ENCODE results near the gene DYNC1H1. TPM values are rescaled to one million over a fixed set of nuclear protein-coding genes. Genes with fewer than 3 reads are reported as not detected.
"Not testable (repeated sequence)": the region's sequence is repeated elsewhere in the genome, so short reads cannot be mapped to it uniquely, and the experiment has no call there.

The DYNC1H1 gene
- total RNA-seq, 6 experiments from 2014 or later, result 116 to 261 (median 161) TPM

DNA sequence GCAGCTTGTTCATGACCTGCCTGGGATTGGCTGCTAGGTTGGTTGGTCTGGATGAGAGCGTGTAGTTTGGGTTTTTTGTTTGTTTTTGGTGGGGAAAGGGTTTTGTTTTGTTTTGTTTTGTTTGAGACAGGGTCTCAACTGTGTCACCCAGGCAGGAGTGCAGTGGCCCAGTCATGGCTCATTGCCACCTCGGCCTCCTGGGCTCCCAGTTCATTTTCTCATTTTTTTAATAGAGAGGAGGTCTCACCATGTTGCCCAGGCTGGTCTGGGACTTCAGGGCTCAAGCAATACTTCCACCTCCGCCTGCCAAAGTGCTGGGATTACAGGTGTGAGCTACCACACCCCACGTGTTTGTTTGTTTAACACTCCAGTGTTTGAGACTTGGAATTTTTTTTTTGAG, 3.8 kb downstream of the DYNC1H1 start:
- ATAC-seq (no peak), DNase-seq (peak in 1 of 3 donors; percentile 22)
- 68% methylated on average over 4 of the region's 4 CpGs for WGBS (ENCODE audit: insufficient coverage, low coverage, low lambda C conversion rate, missing lambda C conversion rate)
- Histone ChIP-seq H3K27ac (no peak overlapping the region), H3K27me3 (no peaks in the 10 kb centered on the region), H3K4me3 (no peak overlapping the region), H3K4me1 (peaks cover 0 to 52% (median 11%) of the 10 kb centered on the region in 4 donors), H3K36me3 (no peaks in the 10 kb centered on the region), H3K9me3 (no peaks in the 10 kb centered on the region)
- intact Hi-C loops (cut with DNase I), result no loop called here
- no peak for TF ChIP-seq POLR2A (IDR thresholded peaks at IDR 0.05)
- TF ChIP-seq, protein P1, sequence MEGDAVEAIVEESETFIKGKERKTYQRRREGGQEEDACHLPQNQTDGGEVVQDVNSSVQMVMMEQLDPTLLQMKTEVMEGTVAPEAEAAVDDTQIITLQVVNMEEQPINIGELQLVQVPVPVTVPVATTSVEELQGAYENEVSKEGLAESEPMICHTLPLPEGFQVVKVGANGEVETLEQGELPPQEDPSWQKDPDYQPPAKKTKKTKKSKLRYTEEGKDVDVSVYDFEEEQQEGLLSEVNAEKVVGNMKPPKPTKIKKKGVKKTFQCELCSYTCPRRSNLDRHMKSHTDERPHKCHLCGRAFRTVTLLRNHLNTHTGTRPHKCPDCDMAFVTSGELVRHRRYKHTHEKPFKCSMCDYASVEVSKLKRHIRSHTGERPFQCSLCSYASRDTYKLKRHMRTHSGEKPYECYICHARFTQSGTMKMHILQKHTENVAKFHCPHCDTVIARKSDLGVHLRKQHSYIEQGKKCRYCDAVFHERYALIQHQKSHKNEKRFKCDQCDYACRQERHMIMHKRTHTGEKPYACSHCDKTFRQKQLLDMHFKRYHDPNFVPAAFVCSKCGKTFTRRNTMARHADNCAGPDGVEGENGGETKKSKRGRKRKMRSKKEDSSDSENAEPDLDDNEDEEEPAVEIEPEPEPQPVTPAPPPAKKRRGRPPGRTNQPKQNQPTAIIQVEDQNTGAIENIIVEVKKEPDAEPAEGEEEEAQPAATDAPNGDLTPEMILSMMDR (IDR thresholded peaks at IDR 0.05), result no peak

GRCh38 chr14:101969481-101969880, 5.1 kb downstream of the DYNC1H1 start:
- Histone ChIP-seq H3K4me3 (no peak overlapping the region), H3K27me3 (no peaks in the 10 kb centered on the region), H3K27ac (peak overlapping the region in 1 of 3 donors; percentile 7), H3K36me3 (no peaks in the 10 kb centered on the region), H3K4me1 (peaks cover 0 to 52% (median 11%) of the 10 kb centered on the region in 4 donors), H3K9me3 (no peaks in the 10 kb centered on the region)
- intact Hi-C loops (cut with DNase I), result no loop called here
- no peak for TF ChIP-seq POLR2A (IDR thresholded peaks at IDR 0.05)
- TF ChIP-seq, protein P1 (IDR thresholded peaks at IDR 0.05), result no peak
- no peak for DNase-seq
- ATAC-seq, result no peak
- 73% methylated on average over 6 of the region's 9 CpGs for WGBS (ENCODE audit: insufficient coverage, low coverage, low lambda C conversion rate, missing lambda C conversion rate)

DNA sequence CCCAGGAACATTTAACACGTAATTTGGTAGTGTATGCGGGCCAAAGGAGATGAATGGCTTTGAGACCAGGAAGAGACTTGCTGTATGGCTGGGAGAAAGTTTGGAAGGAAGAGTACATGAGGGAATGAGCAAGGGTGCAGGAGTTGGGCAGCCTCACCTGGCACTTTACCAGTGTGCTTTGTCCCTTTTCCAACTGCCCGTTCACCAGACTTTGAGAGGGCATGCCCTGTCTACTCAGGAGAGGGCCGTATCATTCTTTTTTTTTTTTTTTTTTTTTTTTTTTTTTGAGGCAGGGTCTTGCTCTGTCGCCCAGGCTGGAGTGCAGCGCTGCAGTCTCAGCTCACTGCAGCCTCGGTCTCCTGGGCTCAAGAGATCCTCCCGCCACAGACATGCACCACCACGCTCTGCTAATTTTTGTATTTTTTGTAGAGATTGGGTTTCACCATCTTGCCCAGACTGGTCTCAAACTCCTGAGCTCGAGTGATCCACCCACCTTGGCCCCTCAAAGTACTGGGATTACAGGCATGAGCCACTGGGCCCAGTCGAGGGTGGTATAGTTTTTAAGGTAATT, 6.5 kb downstream of the DYNC1H1 start:
- intact Hi-C loops (cut with DNase I), result no loop called here
- peaks cover 0 to 46% (median 11%) of the 10 kb centered on the region in 4 donors for H3K4me1 ChIP-seq
- peaks cover 0 to 2% (median 0%) of the 10 kb centered on the region in 4 donors for H3K36me3 ChIP-seq
- no peaks in the 10 kb centered on the region for H3K9me3 ChIP-seq
- ATAC-seq, result peak; percentile 42 to 70 (median 53)
- no peaks in the 10 kb centered on the region for H3K27me3 ChIP-seq
- peak in 1 of 3 donors; percentile 67 for DNase-seq
- no peak overlapping the region for H3K4me3 ChIP-seq
- WGBS (ENCODE audit: insufficient coverage, low coverage, low lambda C conversion rate, missing lambda C conversion rate), result 77% methylated on average over 9 of the region's 11 CpGs
- H3K27ac ChIP-seq, result no peak overlapping the region
- TF ChIP-seq POLR2A (IDR thresholded peaks at IDR 0.05), result no peak
- TF ChIP-seq, protein P1 (IDR thresholded peaks at IDR 0.05), result no peak

DNA sequence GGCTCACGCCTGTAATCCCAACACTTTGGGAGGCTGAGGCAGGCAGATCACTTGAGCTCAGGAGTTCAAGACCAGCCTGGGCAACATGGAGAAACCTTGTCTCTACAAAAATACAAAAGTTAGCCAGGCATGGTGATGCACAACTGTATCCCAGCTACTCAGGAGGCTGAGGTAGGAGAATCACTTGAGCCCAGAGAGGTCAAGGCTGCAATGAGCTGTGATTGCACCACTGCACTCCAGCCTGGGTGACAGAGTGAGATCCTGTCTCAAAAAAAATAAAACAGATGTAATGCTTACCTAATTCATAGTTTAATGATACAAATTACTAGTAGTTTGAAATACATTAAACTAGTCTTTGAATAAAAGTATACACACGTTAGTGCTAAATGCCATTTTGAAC, 7.1 kb downstream of the DYNC1H1 start:
- intact Hi-C loops (cut with DNase I); H3K27ac ChIP-seq; H3K27me3 ChIP-seq; ATAC-seq; H3K4me3 ChIP-seq; H3K9me3 ChIP-seq; H3K36me3 ChIP-seq: not testable (repeated sequence)
- peaks cover 0 to 41% (median 10%) of the 10 kb centered on the region in 4 donors for H3K4me1 ChIP-seq
- WGBS (ENCODE audit: insufficient coverage, low coverage, low lambda C conversion rate, missing lambda C conversion rate), result 75% methylated on average over 2 of the region's 2 CpGs
- DNase-seq, result peak in 1 of 3 donors; percentile 16

DNA sequence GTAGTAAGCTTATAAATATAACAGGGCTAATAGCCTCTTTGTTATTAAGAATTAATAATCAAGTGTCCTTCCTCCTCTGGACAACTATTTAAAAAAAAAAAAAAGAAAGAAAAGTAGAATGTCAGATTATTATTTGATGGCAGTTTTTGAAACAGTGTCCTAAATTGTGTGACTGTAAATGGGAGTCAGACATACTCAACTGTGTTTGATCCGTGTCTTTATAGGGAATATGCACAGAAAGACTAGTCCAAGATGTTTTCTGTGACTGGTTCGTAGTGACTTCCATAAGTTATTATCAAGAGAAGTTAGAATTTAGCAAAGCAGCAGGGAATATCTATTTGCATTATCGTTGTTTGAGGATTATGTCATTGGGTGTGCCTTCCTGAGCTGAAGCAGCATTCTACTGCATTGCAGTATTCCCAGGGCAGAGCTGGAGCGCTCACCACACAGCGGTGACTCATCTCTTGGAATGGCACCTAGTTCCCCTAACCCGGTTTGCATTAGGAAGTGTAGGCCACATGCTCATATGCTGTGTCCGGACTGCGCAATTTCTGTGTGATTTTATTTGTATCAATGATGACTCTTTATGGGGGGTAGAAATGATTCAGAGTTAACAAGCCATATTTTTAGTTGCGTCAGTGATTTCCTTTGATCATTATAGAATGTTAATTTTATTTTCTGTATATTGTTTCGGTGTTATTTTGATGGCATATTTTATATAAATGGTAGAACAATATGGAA, 7.9 kb downstream of the DYNC1H1 start:
- Histone ChIP-seq H3K4me1 (peaks cover 0 to 33% (median 6%) of the 10 kb centered on the region in 4 donors), H3K9me3 (no peaks in the 10 kb centered on the region), H3K27me3 (no peaks in the 10 kb centered on the region), H3K4me3 (no peak overlapping the region), H3K27ac (peak overlapping the region; percentile 19 to 66 (median 32)), H3K36me3 (peaks cover 0 to 14% (median 2%) of the 10 kb centered on the region in 4 donors)
- ATAC-seq (peak; percentile 99 to 100 (median 99)), DNase-seq (peak; percentile 72 to 82 (median 79))
- WGBS (ENCODE audit: insufficient coverage, low coverage, low lambda C conversion rate, missing lambda C conversion rate), result 15% methylated on average over 10 of the region's 10 CpGs
- intact Hi-C loops (cut with DNase I), result no loop called here
- TF ChIP-seq, protein P1 (IDR thresholded peaks at IDR 0.05), result no peak
- peak; percentile 24 for TF ChIP-seq POLR2A (IDR thresholded peaks at IDR 0.05)
